ENCODE measurements around the gene SLC6A9.

SLC6A9 gene

DNA sequence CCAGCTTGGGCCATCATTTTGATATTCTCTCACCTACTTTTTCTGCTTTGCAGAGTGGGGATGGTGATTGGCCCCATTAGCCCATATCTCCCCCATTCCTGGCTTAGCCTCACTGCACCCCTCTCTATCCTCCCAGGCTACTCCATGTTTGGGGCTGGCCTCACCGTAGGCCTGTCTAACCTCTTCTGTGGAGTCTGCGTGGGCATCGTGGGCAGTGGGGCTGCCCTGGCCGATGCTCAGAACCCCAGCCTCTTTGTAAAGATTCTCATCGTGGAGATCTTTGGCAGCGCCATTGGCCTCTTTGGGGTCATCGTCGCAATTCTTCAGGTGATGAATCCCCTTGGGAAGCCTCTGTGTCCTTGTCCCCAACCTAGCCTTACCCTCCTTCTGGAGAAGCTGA is 54.4 kb downstream of the SLC6A9 start:
- Histone ChIP-seq H3K9me3 (ENCODE audit: control insufficient read depth, insufficient read depth, low read length) (no peaks in the 10 kb centered on the region), H3K4me1 (ENCODE audit: control insufficient read depth, insufficient read depth, low read length) (peaks cover 24% of the 10 kb centered on the region; the same call in 1 of the 2 replicates), H3K36me3 (ENCODE audit: control insufficient read depth, insufficient read depth, low read length) (peaks cover 45% of the 10 kb centered on the region), H3K4me3 (ENCODE audit: low read depth, low read length) (no peak overlapping the region), H3K27ac (ENCODE audit: low read depth, low read length) (no peak overlapping the region), H3K9ac (ENCODE audit: low read depth, low read length) (no peak overlapping the region), H3K27me3 (ENCODE audit: control insufficient read depth, insufficient read depth, low read length) (no peaks in the 10 kb centered on the region)

DNA sequence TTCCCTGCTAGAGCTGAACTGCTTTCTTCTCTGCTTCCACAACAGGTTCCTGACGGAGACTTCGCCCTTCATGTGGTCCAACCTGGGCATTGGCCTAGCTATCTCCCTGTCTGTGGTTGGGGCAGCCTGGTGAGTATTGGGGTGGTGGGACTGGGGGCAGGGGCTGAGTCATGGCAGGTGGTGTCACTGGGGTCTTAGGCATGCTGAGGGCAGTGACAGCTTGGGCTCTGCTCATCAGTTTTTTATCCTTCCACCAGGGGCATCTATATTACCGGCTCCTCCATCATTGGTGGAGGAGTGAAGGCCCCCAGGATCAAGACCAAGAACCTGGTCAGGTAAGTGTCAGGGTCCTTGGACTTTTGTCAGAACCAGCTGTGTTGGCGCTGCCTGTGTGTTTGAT is 55.2 kb downstream of the SLC6A9 start:
- peaks cover 24% of the 10 kb centered on the region; the same call in 1 of the 2 replicates for H3K4me1 ChIP-seq (ENCODE audit: control insufficient read depth, insufficient read depth, low read length)
- no peaks in the 10 kb centered on the region for H3K27me3 ChIP-seq (ENCODE audit: control insufficient read depth, insufficient read depth, low read length)
- H3K36me3 ChIP-seq (ENCODE audit: control insufficient read depth, insufficient read depth, low read length): peaks cover 45% of the 10 kb centered on the region
- no peak overlapping the region for H3K27ac ChIP-seq (ENCODE audit: low read depth, low read length)
- H3K9me3 ChIP-seq (ENCODE audit: control insufficient read depth, insufficient read depth, low read length): no peaks in the 10 kb centered on the region
- no peak overlapping the region for H3K9ac ChIP-seq (ENCODE audit: low read depth, low read length)
- H3K4me3 ChIP-seq (ENCODE audit: low read depth, low read length): peak overlapping the region; percentile 89

DNA sequence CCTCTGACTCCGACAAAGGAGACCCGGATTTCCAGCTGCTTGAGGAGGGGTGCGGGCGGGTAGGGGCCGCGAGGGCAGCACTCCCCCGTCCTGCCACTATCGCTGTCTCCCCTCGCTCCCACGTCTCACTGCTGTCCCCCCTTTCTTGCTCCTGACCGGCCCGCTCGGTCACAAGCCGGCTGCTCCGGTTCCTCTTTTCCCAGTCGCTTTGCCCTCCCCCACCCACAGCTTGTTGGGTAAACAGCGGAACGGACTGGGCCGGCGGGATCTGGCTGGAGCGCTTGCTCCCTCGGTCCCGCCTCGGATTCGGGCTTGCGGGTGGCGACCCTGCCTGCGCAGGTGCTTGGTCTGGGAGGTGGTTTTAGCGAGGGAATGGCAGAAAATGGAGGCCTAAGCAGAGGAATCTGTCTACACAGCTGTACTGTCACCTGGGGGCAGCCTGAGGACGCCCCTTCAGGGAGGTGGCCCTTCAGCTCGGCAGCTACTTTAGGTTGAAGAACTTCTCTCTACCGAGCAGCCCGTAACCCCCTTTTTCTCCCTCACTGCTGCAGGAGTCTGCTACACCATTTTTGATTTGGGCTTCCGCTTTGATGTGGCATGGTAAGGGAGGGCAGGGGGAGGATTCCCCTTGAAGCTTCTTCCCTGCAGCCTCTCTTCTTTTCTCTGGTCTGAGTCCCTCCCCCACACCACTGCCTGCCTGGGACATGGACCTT is 55.9 kb downstream of the SLC6A9 start:
- H3K4me3 ChIP-seq (ENCODE audit: low read depth, low read length): peak overlapping the region; percentile 89
- H3K9me3 ChIP-seq (ENCODE audit: control insufficient read depth, insufficient read depth, low read length): no peaks in the 10 kb centered on the region
- no peaks in the 10 kb centered on the region for H3K27me3 ChIP-seq (ENCODE audit: control insufficient read depth, insufficient read depth, low read length)
- H3K27ac ChIP-seq (ENCODE audit: low read depth, low read length): peak overlapping the region; percentile 84
- H3K4me1 ChIP-seq (ENCODE audit: control insufficient read depth, insufficient read depth, low read length): peaks cover 21% of the 10 kb centered on the region
- H3K9ac ChIP-seq (ENCODE audit: low read depth, low read length): peak overlapping the region; percentile 88
- H3K36me3 ChIP-seq (ENCODE audit: control insufficient read depth, insufficient read depth, low read length): peaks cover 44% of the 10 kb centered on the region

DNA sequence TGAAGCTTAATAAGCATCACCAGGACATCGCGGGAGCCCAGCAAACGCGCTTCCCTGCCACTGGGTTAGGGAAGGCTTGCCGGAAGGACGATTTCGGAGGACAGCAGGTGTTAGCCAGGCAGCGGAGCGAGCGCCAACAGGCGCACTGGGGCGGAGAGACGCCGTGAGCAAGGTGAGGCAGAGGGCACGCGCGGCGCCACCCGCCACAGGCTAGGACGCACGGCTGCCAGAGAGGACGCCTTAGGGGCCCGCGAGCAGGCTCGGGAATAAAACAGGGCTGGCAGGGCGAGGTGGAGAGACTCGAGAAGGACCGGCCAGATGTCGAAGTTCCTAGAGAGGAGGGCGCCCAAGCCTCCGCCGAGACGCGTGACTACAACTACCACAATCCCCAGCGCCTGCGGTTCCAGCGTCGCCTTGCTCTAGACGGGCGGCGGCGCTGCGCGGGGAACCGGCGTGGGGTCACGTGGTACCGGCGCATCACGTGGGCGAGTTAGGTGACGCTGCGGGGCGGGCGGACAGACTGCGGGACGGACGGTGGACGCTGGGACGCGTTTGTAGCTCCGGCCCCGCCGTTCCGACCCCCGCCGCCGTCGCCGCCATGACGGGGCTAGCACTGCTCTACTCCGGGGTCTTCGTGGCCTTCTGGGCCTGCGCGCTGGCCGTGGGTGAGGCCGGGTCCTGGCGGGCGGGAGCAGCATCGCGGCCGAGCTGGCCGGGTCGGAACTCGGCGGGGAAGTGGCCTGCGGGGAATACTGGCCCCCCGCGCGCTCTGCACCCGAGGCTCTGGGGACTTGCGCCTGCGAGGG is 56.6 kb downstream of the SLC6A9 start, which contains the start of gene ATP6V0B:
Gene ATP6V0B (plus strand): TSS at position 518 of the 806 bp plus-strand sequence. CDS start 81 bp downstream, at position 599.
- no peaks in the 10 kb centered on the region for H3K27me3 ChIP-seq (ENCODE audit: control insufficient read depth, insufficient read depth, low read length)
- peaks cover 44% of the 10 kb centered on the region for H3K36me3 ChIP-seq (ENCODE audit: control insufficient read depth, insufficient read depth, low read length)
- peak within 1 kb of the TSS; percentile 88 for H3K9ac ChIP-seq (ENCODE audit: low read depth, low read length)
- no peaks in the 10 kb centered on the region for H3K9me3 ChIP-seq (ENCODE audit: control insufficient read depth, insufficient read depth, low read length)
- peaks cover 14% of the 10 kb centered on the region for H3K4me1 ChIP-seq (ENCODE audit: control insufficient read depth, insufficient read depth, low read length)
- peak within 1 kb of the TSS; percentile 84 for H3K27ac ChIP-seq (ENCODE audit: low read depth, low read length)
- H3K4me3 ChIP-seq (ENCODE audit: low read depth, low read length): peak within 1 kb of the TSS; percentile 89

DNA sequence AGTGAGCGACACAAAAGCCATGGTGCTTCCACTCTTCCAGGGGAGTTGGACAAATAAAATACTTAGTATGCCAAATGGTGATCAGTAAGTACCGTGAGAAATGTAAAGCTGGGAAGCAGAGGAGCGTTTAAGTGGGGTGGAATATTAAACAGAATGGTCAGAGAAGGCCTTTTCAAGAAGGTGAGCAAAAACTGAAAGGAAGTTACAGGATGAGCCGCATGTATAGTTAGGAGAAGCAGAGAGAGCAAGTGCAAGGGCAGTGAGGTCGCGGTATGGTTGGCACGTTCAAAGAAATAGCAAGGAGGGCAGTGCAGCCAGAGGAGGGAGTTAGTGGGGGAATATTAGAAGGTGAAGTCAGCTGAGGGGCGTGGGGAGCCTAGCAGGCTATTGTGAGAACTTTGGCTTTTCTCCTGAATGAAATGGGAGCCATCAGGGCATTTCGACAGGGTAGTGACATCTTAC is 57.2 kb downstream of the SLC6A9 start:
- Histone ChIP-seq H3K4me3 (ENCODE audit: low read depth, low read length) (peak overlapping the region; percentile 89), H3K9me3 (ENCODE audit: control insufficient read depth, insufficient read depth, low read length) (no peaks in the 10 kb centered on the region), H3K36me3 (ENCODE audit: control insufficient read depth, insufficient read depth, low read length) (peaks cover 44% of the 10 kb centered on the region), H3K9ac (ENCODE audit: low read depth, low read length) (peak overlapping the region; percentile 56; the same call in 1 of the 2 replicates), H3K27me3 (ENCODE audit: control insufficient read depth, insufficient read depth, low read length) (no peaks in the 10 kb centered on the region), H3K27ac (ENCODE audit: low read depth, low read length) (peak overlapping the region; percentile 84), H3K4me1 (ENCODE audit: control insufficient read depth, insufficient read depth, low read length) (peaks cover 14% of the 10 kb centered on the region)

DNA sequence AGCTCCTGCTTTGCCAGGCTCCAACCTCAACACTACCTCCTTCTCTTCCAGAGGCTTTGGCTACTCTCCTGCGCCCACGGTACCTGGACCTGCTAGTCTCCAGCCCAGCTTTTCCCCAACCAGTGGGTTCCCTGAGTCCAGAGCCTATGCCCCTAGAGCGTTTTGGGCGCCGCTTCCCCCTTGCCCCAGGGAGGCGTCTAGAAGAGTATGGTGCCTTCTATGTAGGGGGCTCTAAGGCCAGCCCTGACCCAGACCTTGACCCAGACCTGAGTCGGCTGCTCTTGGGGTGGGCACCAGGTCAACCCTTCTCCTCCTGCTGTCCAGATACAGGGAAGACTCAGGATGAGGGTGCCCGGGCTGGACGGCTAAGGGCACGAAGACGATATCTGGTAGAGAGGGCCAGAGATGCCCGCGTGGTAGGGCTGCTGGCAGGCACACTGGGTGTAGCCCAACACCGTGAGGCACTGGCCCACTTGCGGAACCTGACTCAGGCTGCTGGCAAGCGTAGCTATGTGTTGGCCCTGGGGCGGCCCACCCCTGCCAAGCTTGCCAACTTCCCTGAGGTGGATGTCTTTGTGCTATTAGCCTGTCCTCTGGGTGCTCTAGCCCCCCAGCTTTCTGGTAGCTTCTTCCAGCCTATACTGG is 59.8 kb downstream of the SLC6A9 start:
- Histone ChIP-seq H3K36me3 (ENCODE audit: control insufficient read depth, insufficient read depth, low read length) (peaks cover 31% of the 10 kb centered on the region), H3K4me3 (ENCODE audit: low read depth, low read length) (0 out of 2 replicates have a peak overlapping the region, but pooled peaks have one; percentile 85), H3K9ac (ENCODE audit: low read depth, low read length) (no peak overlapping the region), H3K27ac (ENCODE audit: low read depth, low read length) (no peak overlapping the region), H3K9me3 (ENCODE audit: control insufficient read depth, insufficient read depth, low read length) (no peaks in the 10 kb centered on the region), H3K27me3 (ENCODE audit: control insufficient read depth, insufficient read depth, low read length) (no peaks in the 10 kb centered on the region), H3K4me1 (ENCODE audit: control insufficient read depth, insufficient read depth, low read length) (peaks cover 9% of the 10 kb centered on the region)

DNA sequence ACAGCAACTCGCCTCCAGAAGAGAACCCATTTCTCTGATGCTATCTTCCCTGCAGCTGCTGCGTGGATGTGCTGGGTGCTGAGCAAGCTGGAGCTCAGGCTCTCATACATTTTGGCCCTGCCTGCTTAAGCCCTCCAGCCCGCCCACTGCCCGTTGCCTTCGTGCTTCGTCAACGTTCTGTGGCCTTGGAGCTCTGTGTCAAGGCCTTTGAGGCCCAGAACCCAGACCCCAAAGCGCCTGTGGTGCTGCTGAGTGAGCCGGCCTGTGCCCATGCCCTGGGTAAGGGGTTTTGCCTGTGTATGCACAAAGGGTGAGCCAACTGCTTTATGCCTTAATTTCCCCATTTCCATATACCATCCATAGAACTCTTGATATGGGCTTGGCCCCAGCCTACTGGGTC is 60.4 kb downstream of the SLC6A9 start:
- no peak overlapping the region for H3K27ac ChIP-seq (ENCODE audit: low read depth, low read length)
- H3K4me1 ChIP-seq (ENCODE audit: control insufficient read depth, insufficient read depth, low read length): peaks cover 9% of the 10 kb centered on the region
- peaks cover 27% of the 10 kb centered on the region for H3K36me3 ChIP-seq (ENCODE audit: control insufficient read depth, insufficient read depth, low read length)
- no peak overlapping the region for H3K9ac ChIP-seq (ENCODE audit: low read depth, low read length)
- peak overlapping the region; percentile 85 for H3K4me3 ChIP-seq (ENCODE audit: low read depth, low read length)
- H3K9me3 ChIP-seq (ENCODE audit: control insufficient read depth, insufficient read depth, low read length): no peaks in the 10 kb centered on the region
- H3K27me3 ChIP-seq (ENCODE audit: control insufficient read depth, insufficient read depth, low read length): no peaks in the 10 kb centered on the region

DNA sequence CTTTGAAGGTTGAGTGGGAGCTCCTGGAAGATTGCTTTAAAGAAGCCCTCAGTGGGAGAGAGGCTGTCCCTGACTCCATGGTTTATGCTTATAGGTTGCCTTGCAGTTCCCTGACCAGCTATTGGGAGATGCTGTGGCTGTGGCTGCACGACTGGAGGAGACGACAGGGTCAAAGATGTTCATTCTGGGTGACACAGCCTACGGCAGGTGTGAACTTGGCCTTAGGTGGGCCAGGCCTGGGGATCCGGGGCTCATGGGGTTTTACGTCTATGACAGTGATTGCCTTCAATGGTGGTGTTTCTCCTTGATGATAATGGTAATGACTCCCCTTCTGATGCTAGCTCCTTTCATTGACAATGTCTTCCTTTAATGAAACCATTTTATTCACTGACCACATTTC is 60.8 kb downstream of the SLC6A9 start:
- H3K9me3 ChIP-seq (ENCODE audit: control insufficient read depth, insufficient read depth, low read length): no peaks in the 10 kb centered on the region
- peaks cover 27% of the 10 kb centered on the region for H3K36me3 ChIP-seq (ENCODE audit: control insufficient read depth, insufficient read depth, low read length)
- no peak overlapping the region for H3K27ac ChIP-seq (ENCODE audit: low read depth, low read length)

DNA sequence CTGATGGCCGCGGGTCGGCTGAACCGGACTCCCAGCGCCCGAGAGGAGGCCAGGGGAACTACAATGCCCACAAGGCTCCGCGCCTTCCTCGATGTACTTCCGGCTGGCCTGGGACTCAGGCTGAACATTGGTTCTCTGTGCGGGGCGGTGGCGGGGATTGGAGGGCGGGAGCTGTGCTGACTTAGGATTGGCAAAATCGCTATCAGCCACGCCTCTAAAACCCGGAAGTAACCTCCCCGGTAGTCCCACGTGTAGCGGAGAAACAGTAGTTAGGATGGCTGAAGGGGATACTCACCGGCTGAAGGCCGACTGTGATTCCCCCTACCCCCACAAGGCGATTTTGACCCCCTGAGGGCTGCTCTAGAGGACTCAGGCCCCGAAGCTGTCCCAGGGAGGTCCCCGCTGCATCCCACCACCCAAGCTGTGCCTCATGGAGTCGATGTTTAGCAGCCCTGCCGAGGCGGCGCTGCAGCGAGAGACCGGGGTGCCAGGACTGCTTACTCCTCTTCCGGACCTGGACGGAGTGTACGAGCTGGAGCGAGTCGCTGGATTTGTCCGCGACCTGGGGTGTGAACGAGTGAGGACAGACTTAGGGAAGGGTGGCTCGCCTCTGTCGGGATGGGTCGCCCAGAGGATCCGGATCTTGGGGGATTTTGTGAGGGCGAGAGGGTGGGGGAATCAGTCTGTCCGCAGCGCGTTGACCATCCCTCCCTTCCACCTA is 61.4 kb downstream of the SLC6A9 start, which contains the start of gene DPH2:
Gene DPH2 (plus strand): TSS at position 265 of the 721 bp plus-strand sequence. CDS start 166 bp downstream, at position 431.
- peaks cover 27% of the 10 kb centered on the region for H3K36me3 ChIP-seq (ENCODE audit: control insufficient read depth, insufficient read depth, low read length)
- H3K27ac ChIP-seq (ENCODE audit: low read depth, low read length): peak within 1 kb of the TSS; percentile 11

More for the DNA sequence above, 60.8 kb downstream of the SLC6A9 start:
- Histone ChIP-seq H3K9ac (ENCODE audit: low read depth, low read length) (peak overlapping the region; percentile 49; the same call in 1 of the 2 replicates), H3K4me1 (ENCODE audit: control insufficient read depth, insufficient read depth, low read length) (peaks cover 6% of the 10 kb centered on the region), H3K4me3 (ENCODE audit: low read depth, low read length) (peak overlapping the region; percentile 85), H3K27me3 (ENCODE audit: control insufficient read depth, insufficient read depth, low read length) (no peaks in the 10 kb centered on the region)

DNA sequence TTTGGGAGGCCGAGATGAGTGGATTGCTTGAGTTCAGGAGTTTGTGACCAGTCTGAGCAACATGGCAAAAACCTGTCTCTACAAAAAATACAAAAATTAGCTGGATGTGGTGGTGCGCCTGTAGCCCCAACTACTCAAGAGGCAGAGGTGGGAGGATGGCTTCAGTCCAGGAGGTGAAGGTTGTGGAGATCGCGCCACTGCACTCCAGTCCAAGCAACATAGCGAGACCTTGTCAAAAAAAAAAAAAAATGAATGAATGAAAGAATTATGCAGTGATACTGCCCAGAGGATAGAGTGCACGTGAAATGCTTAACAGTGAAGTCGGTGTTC is 61.9 kb downstream of the SLC6A9 start:
- H3K36me3 ChIP-seq (ENCODE audit: control insufficient read depth, insufficient read depth, low read length): peaks cover 27% of the 10 kb centered on the region
- peak overlapping the region; percentile 44 for H3K4me3 ChIP-seq (ENCODE audit: low read depth, low read length)
- no peak overlapping the region for H3K9ac ChIP-seq (ENCODE audit: low read depth, low read length)
- H3K27ac ChIP-seq (ENCODE audit: low read depth, low read length): no peak overlapping the region
- H3K4me1 ChIP-seq (ENCODE audit: control insufficient read depth, insufficient read depth, low read length): peaks cover 6% of the 10 kb centered on the region
- H3K27me3 ChIP-seq (ENCODE audit: control insufficient read depth, insufficient read depth, low read length): no peaks in the 10 kb centered on the region
- H3K9me3 ChIP-seq (ENCODE audit: control insufficient read depth, insufficient read depth, low read length): no peaks in the 10 kb centered on the region

More for the DNA sequence above, 61.4 kb downstream of the SLC6A9 start, which contains the start of gene DPH2:
- H3K9ac ChIP-seq (ENCODE audit: low read depth, low read length): peak within 1 kb of the TSS; percentile 49; the same call in 1 of the 2 replicates
- peaks cover 6% of the 10 kb centered on the region for H3K4me1 ChIP-seq (ENCODE audit: control insufficient read depth, insufficient read depth, low read length)
- peak within 1 kb of the TSS; percentile 85 for H3K4me3 ChIP-seq (ENCODE audit: low read depth, low read length)
- no peaks in the 10 kb centered on the region for H3K27me3 ChIP-seq (ENCODE audit: control insufficient read depth, insufficient read depth, low read length)
- no peaks in the 10 kb centered on the region for H3K9me3 ChIP-seq (ENCODE audit: control insufficient read depth, insufficient read depth, low read length)

All from HUES48 (cell line).